ENCODE results near the gene OLFM2. TPM values are rescaled to one million over a fixed set of nuclear protein-coding genes. Genes with fewer than 3 reads are reported as not detected.
A peak's percentile ranks its signal among the peaks of the same experiment; 100 is the strongest.

OLFM2 gene
- total RNA-seq, 1 experiment from 2014 or later, result 9.7 TPM

GRCh38 chr19:9917321-9917720, 19.0 kb downstream of the OLFM2 start:
- no peaks in the 10 kb centered on the region for H3K36me3 ChIP-seq (ENCODE audit: control insufficient read depth, insufficient read depth, low read length)
- no peak overlapping the region for H3K4me3 ChIP-seq (ENCODE audit: low read depth in 2 of 2, low read length in 2 of 2)
- DNase-seq (ENCODE audit: low read depth, low spot score) (no peak), ATAC-seq (peak; percentile 74)
- CTCF ChIA-PET, result no interaction called here
- H3K4me1 ChIP-seq (ENCODE audit: control insufficient read depth, insufficient read depth, low read length), result no peaks in the 10 kb centered on the region
- intact Hi-C loops (cut with micrococcal nuclease; ENCODE audit: unreplicated experiment) (no loop called here), in situ Hi-C loops (cut with HindIII; ENCODE audit: low pct_unique_long_range_greater_than_20kb, low sequenced_read_pairs) (no loop called here)
- H3K27ac ChIP-seq (ENCODE audit: low read length), result no peak overlapping the region
- no peak for TF ChIP-seq SIN3A (IDR thresholded peaks at IDR 0.05; ENCODE audit: borderline replicate concordance, insufficient read depth, low read depth, low read length)
- TF ChIP-seq REST (IDR thresholded peaks at IDR 0.05; ENCODE audit: insufficient read depth in 1 of 2, low read depth in 2 of 2, low read length in 1 of 2), result no peak
- TF ChIP-seq TCF7L2 (IDR thresholded peaks at IDR 0.05; ENCODE audit: low read depth, low read length), result no peak
- TF ChIP-seq CTCF (IDR thresholded peaks at IDR 0.05), result no peak
- TF ChIP-seq POLR2AphosphoS5 (IDR thresholded peaks at IDR 0.05; ENCODE audit: low read depth, low read length), result no peak
- no peaks in the 10 kb centered on the region for H3K9me3 ChIP-seq (ENCODE audit: control insufficient read depth, insufficient read depth, low read depth, low read length)
- BruUV-seq (replicated peaks), result no TSS peak
- no peaks in the 10 kb centered on the region for H3K27me3 ChIP-seq (ENCODE audit: control insufficient read depth, insufficient read depth, low read length)
- POLR2A ChIA-PET, result no interaction called here

GRCh38 chr19:9916719-9917118, 19.6 kb downstream of the OLFM2 start:
- POLR2A ChIA-PET, result no interaction called here

More at GRCh38 chr19:9916719-9917118, 19.6 kb downstream of the OLFM2 start:
- Histone ChIP-seq H3K27me3 (ENCODE audit: control insufficient read depth, insufficient read depth, low read length) (no peaks in the 10 kb centered on the region), H3K4me1 (ENCODE audit: control insufficient read depth, insufficient read depth, low read length) (no peaks in the 10 kb centered on the region), H3K9me3 (ENCODE audit: control insufficient read depth, insufficient read depth, low read depth, low read length) (no peaks in the 10 kb centered on the region), H3K27ac (ENCODE audit: low read length) (no peak overlapping the region), H3K36me3 (ENCODE audit: control insufficient read depth, insufficient read depth, low read length) (no peaks in the 10 kb centered on the region), H3K4me3 (ENCODE audit: low read depth in 2 of 2, low read length in 2 of 2) (no peak overlapping the region)
- in situ Hi-C loops (cut with HindIII; ENCODE audit: low pct_unique_long_range_greater_than_20kb, low sequenced_read_pairs) (no loop called here), intact Hi-C loops (cut with micrococcal nuclease; ENCODE audit: unreplicated experiment) (no loop called here)
- no peak for DNase-seq (ENCODE audit: low read depth, low spot score)
- no peak for ATAC-seq
- CTCF ChIA-PET, result no interaction called here
- no TSS peak for BruUV-seq (replicated peaks)
- TF ChIP-seq REST (IDR thresholded peaks at IDR 0.05; ENCODE audit: insufficient read depth in 1 of 2, low read depth in 2 of 2, low read length in 1 of 2) (no peak), POLR2AphosphoS5 (IDR thresholded peaks at IDR 0.05; ENCODE audit: low read depth, low read length) (no peak), TCF7L2 (IDR thresholded peaks at IDR 0.05; ENCODE audit: low read depth, low read length) (no peak), SIN3A (IDR thresholded peaks at IDR 0.05; ENCODE audit: borderline replicate concordance, insufficient read depth, low read depth, low read length) (no peak), CTCF (IDR thresholded peaks at IDR 0.05) (no peak)
